C4-2B (cell line): ENCODE data around the gene CNTNAP3B.
"Not testable (repeated sequence)": the region's sequence is repeated elsewhere in the genome, so short reads cannot be mapped to it uniquely, and the experiment has no call there.

Source experiments
- ZFX ChIP-seq: fragments of 450-650 bp; IDR thresholded peaks from 2 replicates; pipeline ENCODE4 v1.6.1; 2017
- TF ChIP-seq, protein P1 (sequence below): fragments of 450-650 bp; conservative IDR thresholded peaks from 2 replicates; pipeline ENCODE4 v1.5.1; 2017; ENCODE audit warnings: mild to moderate bottlenecking

DNA sequence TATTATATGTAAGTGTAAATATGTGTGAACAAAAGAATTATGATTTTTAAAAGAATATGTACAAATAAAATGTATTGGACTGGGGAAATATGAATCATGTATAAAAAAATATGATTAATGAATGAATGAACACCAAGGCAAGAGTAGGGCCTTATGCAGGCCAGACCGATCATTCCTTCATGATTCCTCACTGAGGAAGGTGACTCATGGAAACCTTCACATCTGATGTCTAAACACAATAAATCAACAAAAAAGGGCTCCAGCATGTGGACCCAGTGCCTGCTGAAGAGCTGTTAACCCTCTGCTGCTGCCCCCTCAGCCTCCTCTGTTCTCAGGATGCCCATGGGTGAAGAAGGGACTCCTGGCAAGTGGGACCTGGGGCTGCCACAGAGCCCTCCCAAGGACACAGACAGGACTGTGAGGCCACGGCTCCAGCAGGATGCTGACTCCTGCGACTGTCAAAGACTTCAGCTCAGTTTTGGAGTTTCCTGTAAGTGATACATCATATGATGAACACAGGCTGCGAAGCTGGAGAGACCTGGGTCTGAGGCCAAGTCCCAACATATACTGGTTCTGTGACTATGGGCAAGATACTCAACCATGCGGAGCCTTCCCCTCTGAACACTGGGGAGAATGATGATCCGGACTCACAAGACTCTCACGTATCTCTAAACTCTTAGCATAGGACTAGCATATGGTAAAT lies 110.9 kb downstream of the CNTNAP3B start:
- TF ChIP-seq, protein P1, sequence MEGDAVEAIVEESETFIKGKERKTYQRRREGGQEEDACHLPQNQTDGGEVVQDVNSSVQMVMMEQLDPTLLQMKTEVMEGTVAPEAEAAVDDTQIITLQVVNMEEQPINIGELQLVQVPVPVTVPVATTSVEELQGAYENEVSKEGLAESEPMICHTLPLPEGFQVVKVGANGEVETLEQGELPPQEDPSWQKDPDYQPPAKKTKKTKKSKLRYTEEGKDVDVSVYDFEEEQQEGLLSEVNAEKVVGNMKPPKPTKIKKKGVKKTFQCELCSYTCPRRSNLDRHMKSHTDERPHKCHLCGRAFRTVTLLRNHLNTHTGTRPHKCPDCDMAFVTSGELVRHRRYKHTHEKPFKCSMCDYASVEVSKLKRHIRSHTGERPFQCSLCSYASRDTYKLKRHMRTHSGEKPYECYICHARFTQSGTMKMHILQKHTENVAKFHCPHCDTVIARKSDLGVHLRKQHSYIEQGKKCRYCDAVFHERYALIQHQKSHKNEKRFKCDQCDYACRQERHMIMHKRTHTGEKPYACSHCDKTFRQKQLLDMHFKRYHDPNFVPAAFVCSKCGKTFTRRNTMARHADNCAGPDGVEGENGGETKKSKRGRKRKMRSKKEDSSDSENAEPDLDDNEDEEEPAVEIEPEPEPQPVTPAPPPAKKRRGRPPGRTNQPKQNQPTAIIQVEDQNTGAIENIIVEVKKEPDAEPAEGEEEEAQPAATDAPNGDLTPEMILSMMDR, result not testable (repeated sequence)
- not testable (repeated sequence) for TF ChIP-seq ZFX
